Hematopoietic multipotent progenitor cell treated with erythropoietin and hydrocortisone succinate and interleukin-3 and kit ligand, for 17 days (in vitro differentiated cells): ENCODE results near the gene GPC1.

Source experiments
- DNase-seq: peaks from one replicate; pipeline ENCODE4 v3.0.0-alpha.2; 2015; ENCODE audit warnings: low spot score

GPC1 gene

GRCh38 chr2:240513549-240514287, 78.3 kb downstream of the GPC1 start:
- peak; percentile 84 for DNase-seq

GRCh38 chr2:240514631-240515030, 79.2 kb downstream of the GPC1 start:
- no peak for DNase-seq

GRCh38 chr2:240517342-240517741, 81.9 kb downstream of the GPC1 start:
- DNase-seq, result no peak
